DMS53 (cell line): Measurements from ENCODE around the gene IFI6.
A peak's percentile ranks its signal among the peaks of the same experiment; 100 is the strongest.

Source experiments
- DNase-seq: peaks from one replicate; lab custom pipeline; 2025; lab: John Stamatoyannopoulos, UW

The IFI6 gene

GRCh38 chr1:27672750-27673112, 739 bp upstream of the IFI6 start:
- no peak for DNase-seq

GRCh38 chr1:27669876-27670275, 2.1 kb downstream of the IFI6 start:
- DNase-seq, result no peak

GRCh38 chr1:27668808-27669723, 2.9 kb downstream of the IFI6 start:
- peak; percentile 84 for DNase-seq

GRCh38 chr1:27668121-27668807, 3.7 kb downstream of the IFI6 start:
- no peak for DNase-seq

GRCh38 chr1:27666791-27667254, 5.2 kb downstream of the IFI6 start:
- no peak for DNase-seq

GRCh38 chr1:27666294-27666693, 5.7 kb downstream of the IFI6 start:
- DNase-seq, result peak; percentile 63

GRCh38 chr1:27665016-27665651, 6.9 kb downstream of the IFI6 start:
- no peak for DNase-seq

GRCh38 chr1:27664291-27664690, 7.7 kb downstream of the IFI6 start:
- peak; percentile 30 for DNase-seq

GRCh38 chr1:27662707-27663393, 9.1 kb downstream of the IFI6 start:
- peak; percentile 86 for DNase-seq

- DNase-seq, result no peak
These were observed 9.7 kb downstream of the IFI6 start for GRCh38 chr1:27662261-27662660.

GRCh38 chr1:27661412-27662075, 10.4 kb downstream of the IFI6 start:
- DNase-seq, result no peak

- DNase-seq, result peak; percentile 66
These were observed 11.6 kb downstream of the IFI6 start for GRCh38 chr1:27660300-27660835.

- peak; percentile 95 for DNase-seq
These were observed 12.3 kb downstream of the IFI6 start for GRCh38 chr1:27659497-27660299.

GRCh38 chr1:27658951-27659496, 13.0 kb downstream of the IFI6 start:
- peak; percentile 37 for DNase-seq

- DNase-seq, result peak; percentile 69
These were observed 15.7 kb downstream of the IFI6 start for GRCh38 chr1:27656157-27656893.

GRCh38 chr1:27655151-27655937, 16.6 kb downstream of the IFI6 start:
- no peak for DNase-seq

GRCh38 chr1:27652111-27652864, 19.7 kb downstream of the IFI6 start:
- no peak for DNase-seq
